Lower leg skin (tissue), 3 donors: ENCODE measurements around the gene CD1B.

ENCODE experiments used
- CTCF ChIP-seq, 3 donors: fragments of 450-650 bp; IDR thresholded peaks; one replicate each; pipeline ENCODE4 v1.5.1; 2016; ENCODE audit warnings: antibody characterized with exemption in 3 of 3, mild to moderate bottlenecking in 3 of 3, moderate library complexity in 2 of 3
- POLR2A ChIP-seq, 2 donors: fragments of 450-650 bp; IDR thresholded peaks; one replicate each; pipeline ENCODE4 v1.6.1; 2016 to 2017; ENCODE audit warnings: antibody characterized with exemption in 2 of 2, mild to moderate bottlenecking in 1 of 2, moderate library complexity in 1 of 2

GRCh38 chr1:158374860-158375259 is 43.5 kb upstream of the CD1B start:
- no peak for TF ChIP-seq CTCF (IDR thresholded peaks at IDR 0.05)
- TF ChIP-seq POLR2A (IDR thresholded peaks at IDR 0.05), result no peak
